ENCODE measurements around the gene SETBP1.
"Not testable (repeated sequence)": the region's sequence is repeated elsewhere in the genome, so short reads cannot be mapped to it uniquely, and the experiment has no call there.

- TF ChIP-seq EZH2 (IDR thresholded peaks at IDR 0.05); POLR2AphosphoS5 (IDR thresholded peaks at IDR 0.05; ENCODE audit: borderline replicate concordance, low read depth, low read length); FOXP2 (optimal IDR thresholded peaks at IDR 0.05; ENCODE audit: control extremely low read depth, extremely low read length, insufficient read depth): not testable (repeated sequence)
Observed at GRCh38 chr18:44800766-44801165, 120.1 kb downstream of the SETBP1 start.

Measured in SK-N-MC (cell line).